Measurements from ENCODE around the gene PRLHR.

PRLHR gene

DNA sequence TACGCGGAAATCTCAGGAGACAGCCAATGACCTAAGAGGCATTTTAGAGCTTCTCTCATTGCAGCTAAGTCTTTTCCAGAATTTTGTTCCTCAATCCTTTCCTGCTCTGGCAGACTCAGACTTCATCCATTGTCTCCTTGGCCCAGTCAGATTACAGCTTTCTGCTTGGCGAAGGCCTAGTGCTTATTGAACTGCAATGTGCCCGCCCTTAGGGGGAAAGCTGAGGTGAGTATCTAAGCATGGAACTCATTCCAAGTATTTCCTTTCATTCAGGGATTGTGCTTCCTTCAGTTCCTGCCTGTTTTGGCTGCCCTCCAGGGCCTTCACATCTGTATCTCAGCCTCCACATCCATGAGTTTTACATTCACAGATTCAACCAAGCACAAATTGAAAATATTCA, 37.5 kb downstream of the PRLHR start:
- FAIRE-seq = no peak

DNA sequence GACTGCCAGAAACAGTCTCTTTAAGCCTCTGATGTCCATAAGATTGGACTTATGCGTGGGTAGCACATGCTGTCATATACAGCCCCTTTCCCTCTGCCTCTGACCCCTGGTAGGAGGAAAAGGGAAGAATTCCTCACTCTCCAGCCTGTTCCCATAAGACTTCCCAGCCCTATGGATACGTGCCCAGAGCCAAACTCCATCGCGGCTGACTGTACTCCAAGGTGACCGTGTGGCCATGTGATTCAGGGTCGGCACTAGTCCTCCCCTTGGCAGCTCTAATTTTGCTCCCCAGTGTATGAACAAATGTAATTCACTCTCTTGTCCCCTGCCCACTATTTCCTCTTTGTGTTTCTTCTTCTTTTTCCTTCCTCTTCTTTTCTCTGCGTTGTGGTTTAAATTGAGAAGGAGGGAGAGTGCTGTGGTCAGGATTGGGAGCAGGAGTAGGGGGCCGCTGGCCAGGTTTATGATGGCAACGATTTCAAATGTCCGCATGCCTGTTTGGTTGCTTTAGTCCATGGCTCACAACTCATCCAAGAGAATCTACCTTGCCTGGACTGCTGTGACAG, 43.8 kb downstream of the PRLHR start:
- no peak for FAIRE-seq

DNA sequence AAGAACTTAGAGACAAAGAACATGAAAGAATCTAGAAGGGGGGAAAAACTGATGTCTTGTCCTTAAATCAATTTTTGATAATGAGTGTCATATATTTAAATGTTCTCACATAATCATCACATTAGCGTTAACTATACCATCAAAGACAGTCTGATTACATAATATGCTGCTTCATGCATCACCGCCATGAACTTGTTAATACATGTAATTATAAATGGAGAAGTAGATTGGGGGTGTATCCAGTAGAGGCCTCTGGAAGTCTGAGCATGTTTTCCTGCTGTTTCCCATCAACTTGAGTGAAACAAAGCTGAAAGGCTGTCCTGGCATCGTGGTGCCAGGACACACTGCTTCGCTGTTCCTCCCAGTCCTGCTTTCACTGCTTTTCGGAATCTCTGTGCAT, 48.2 kb downstream of the PRLHR start:
- FAIRE-seq = no peak

GRCh38 chr10:118546479-118546878, 49.0 kb downstream of the PRLHR start:
- no peak for FAIRE-seq

GRCh38 chr10:118545381-118545780, 50.1 kb downstream of the PRLHR start:
- FAIRE-seq = no peak

- FAIRE-seq = no peak
Measured at GRCh38 chr10:118544401-118544948, 51.0 kb downstream of the PRLHR start.

GRCh38 chr10:118543714-118544400, 51.6 kb downstream of the PRLHR start:
- no peak for FAIRE-seq

GRCh38 chr10:118542745-118543144, 52.7 kb downstream of the PRLHR start:
- no peak for FAIRE-seq

DNA sequence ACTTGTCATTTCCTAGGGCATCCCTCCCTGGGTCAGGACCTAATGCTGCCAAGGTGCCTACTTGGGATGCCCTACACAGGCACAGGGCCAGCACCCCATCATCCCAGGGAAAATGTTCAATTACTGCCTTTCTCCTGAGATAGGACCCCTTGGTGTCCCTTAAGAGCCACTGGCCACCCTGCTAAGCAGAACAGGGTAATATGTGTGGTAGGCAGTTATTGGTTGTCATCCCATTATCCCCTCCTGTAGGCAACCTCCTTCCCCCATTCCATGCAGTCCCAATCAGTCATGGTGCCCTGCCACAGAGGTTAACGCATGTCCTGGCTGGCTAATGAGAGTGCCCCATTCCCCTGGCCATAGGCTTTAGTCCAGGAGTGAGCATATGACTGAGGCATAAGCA, 53.2 kb downstream of the PRLHR start:
- FAIRE-seq = no peak

DNA sequence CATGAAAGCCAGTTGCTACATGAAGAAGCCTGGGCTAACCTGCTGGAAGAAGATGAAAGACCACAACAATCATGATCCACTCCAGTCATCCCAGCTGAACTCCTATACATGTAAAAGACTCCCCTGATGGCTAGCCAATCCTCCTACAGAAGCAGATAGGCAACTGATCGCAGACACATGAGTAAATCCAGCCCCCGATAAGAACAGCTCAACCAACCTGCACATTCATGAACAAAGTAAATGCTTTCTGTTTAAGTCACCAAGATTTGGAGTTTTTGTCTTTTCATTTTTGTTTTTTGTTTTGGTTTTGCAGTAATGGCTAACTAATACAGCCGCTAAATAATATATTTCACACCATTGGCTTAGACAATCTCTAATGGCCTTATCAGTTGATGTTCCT, 53.7 kb downstream of the PRLHR start:
- FAIRE-seq = no peak
